Measurements from ENCODE around the gene MGP. TPM values are rescaled to one million over a fixed set of nuclear protein-coding genes. Genes with fewer than 3 reads are reported as not detected.
A peak's percentile ranks its signal among the peaks of the same experiment; 100 is the strongest.

Gene MGP
- total and polyA plus RNA-seq, 7 experiments from 2014 or later = 0.48 to 4.1 (median 1.1) TPM; not detected in 3

- no peaks in the 10 kb centered on the region for H3K27me3 Mint-ChIP-seq
- H3K4me3 Mint-ChIP-seq = no peak overlapping the region
- CTCF ChIA-PET = interaction anchor here (1.5 kb wide), 1 partner anchor 83 kb away, joined by 3 read pairs; no protein-coding TSS in a partner anchor
- ATAC-seq (no peak), DNase-seq (no peak)
- peak overlapping the region in 3 of 9 donors; percentile 23 to 43 (median 25) for H3K27ac Mint-ChIP-seq
- Histone ChIP-seq H3K4me3 (ENCODE audit: low read length) (no peak overlapping the region), H3K36me3 (ENCODE audit: control insufficient read depth in 2 of 3, insufficient read depth in 3 of 3, low read length in 3 of 3) (peaks cover 0 to 41% (median 14%) of the 10 kb centered on the region in 3 experiments), H3K9me3 (ENCODE audit: control insufficient read depth in 2 of 3, low read length in 3 of 3) (no peaks in the 10 kb centered on the region), H3K4me1 (ENCODE audit: control insufficient read depth in 2 of 2, insufficient read depth in 2 of 2, low read length in 2 of 2) (no peaks in the 10 kb centered on the region), H3K27me3 (ENCODE audit: control insufficient read depth in 2 of 2, insufficient read depth in 2 of 2, low read length in 2 of 2) (no peaks in the 10 kb centered on the region), H3K27ac (ENCODE audit: low read depth, low read length) (no peak overlapping the region)
- H3K36me3 Mint-ChIP-seq = peaks cover 21 to 61% (median 43%) of the 10 kb centered on the region in 5 donors
- H3K9me3 Mint-ChIP-seq = peaks cover 0 to 2% (median 0%) of the 10 kb centered on the region in 11 donors
- POLR2A ChIA-PET = interaction anchor here (1.4 kb wide), 1 partner anchor 12 kb away, joined by 3 read pairs; no protein-coding TSS in a partner anchor
- intact Hi-C loops (cut with micrococcal nuclease) = no loop called here
- peaks cover 0 to 26% (median 20%) of the 10 kb centered on the region in 7 donors for H3K4me1 Mint-ChIP-seq
These were observed 43.3 kb upstream of the MGP start for GRCh38 chr12:14928931-14929330.

- no peaks in the 10 kb centered on the region for H3K9me3 ChIP-seq (ENCODE audit: control insufficient read depth in 2 of 3, low read length in 3 of 3)
- CTCF ChIA-PET = interaction anchor here (0.6 to 1.0 kb wide), 3 partner anchors 16 to 308 kb away, joined by 3 to 5 read pairs (median 3); no protein-coding TSS in a partner anchor
- no peak for DNase-seq
- no peak overlapping the region for H3K4me3 ChIP-seq (ENCODE audit: low read length)
- H3K4me1 ChIP-seq (ENCODE audit: control insufficient read depth in 2 of 2, insufficient read depth in 2 of 2, low read length in 2 of 2) = no peaks in the 10 kb centered on the region
- no peak for ATAC-seq
- Mint-ChIP-seq H3K9me3 (peaks cover 0 to 1% (median 0%) of the 10 kb centered on the region in 11 donors), H3K36me3 (peaks cover 8 to 53% (median 35%) of the 10 kb centered on the region in 5 donors), H3K4me1 (peaks cover 0 to 16% (median 11%) of the 10 kb centered on the region in 7 donors), H3K27me3 (no peaks in the 10 kb centered on the region), H3K4me3 (no peak overlapping the region), H3K27ac (peak overlapping the region in 2 of 9 donors; percentile 36 to 68)
- H3K27ac ChIP-seq (ENCODE audit: low read depth, low read length) = no peak overlapping the region
- POLR2A ChIA-PET = interaction anchor here (0.7 to 2.3 kb wide), 7 partner anchors 14 to 124 kb away, joined by 3 to 5 read pairs (median 4); partner anchors contain the start of genes C12orf60 and WBP11
- H3K36me3 ChIP-seq (ENCODE audit: control insufficient read depth in 2 of 3, insufficient read depth in 3 of 3, low read length in 3 of 3) = peaks cover 0 to 27% (median 14%) of the 10 kb centered on the region in 3 experiments
- H3K27me3 ChIP-seq (ENCODE audit: control insufficient read depth in 2 of 2, insufficient read depth in 2 of 2, low read length in 2 of 2) = no peaks in the 10 kb centered on the region
- intact Hi-C loops (cut with micrococcal nuclease) = no loop called here
These were observed 41.6 kb upstream of the MGP start for GRCh38 chr12:14927267-14927666.

- Mint-ChIP-seq H3K36me3 (peaks cover 10 to 49% (median 38%) of the 10 kb centered on the region in 5 donors), H3K4me1 (peaks cover 18 to 40% (median 30%) of the 10 kb centered on the region in 7 donors), H3K4me3 (no peak overlapping the region), H3K27me3 (no peaks in the 10 kb centered on the region), H3K27ac (peak overlapping the region in 1 of 9 donors; percentile 69), H3K9me3 (no peaks in the 10 kb centered on the region)
- no peaks in the 10 kb centered on the region for H3K9me3 ChIP-seq (ENCODE audit: control insufficient read depth in 2 of 3, low read length in 3 of 3)
- H3K36me3 ChIP-seq (ENCODE audit: control insufficient read depth in 2 of 3, insufficient read depth in 3 of 3, low read length in 3 of 3) = peaks cover 0 to 19% (median 4%) of the 10 kb centered on the region in 3 experiments
- ATAC-seq = no peak
- intact Hi-C loops (cut with micrococcal nuclease) = no loop called here
- DNase-seq = no peak
- ChIA-PET POLR2A (no interaction called here), CTCF (no interaction called here)
- no peaks in the 10 kb centered on the region for H3K27me3 ChIP-seq (ENCODE audit: control insufficient read depth in 2 of 2, insufficient read depth in 2 of 2, low read length in 2 of 2)
- H3K4me1 ChIP-seq (ENCODE audit: control insufficient read depth in 2 of 2, insufficient read depth in 2 of 2, low read length in 2 of 2) = peaks cover 6 to 19% of the 10 kb centered on the region in 2 donors
- no peak overlapping the region for H3K4me3 ChIP-seq (ENCODE audit: low read length)
- no peak overlapping the region for H3K27ac ChIP-seq (ENCODE audit: low read depth, low read length)
These were observed 38.9 kb upstream of the MGP start for GRCh38 chr12:14924541-14924940.

GRCh38 chr12:14923944-14924343 is 38.3 kb upstream of the MGP start:
- Mint-ChIP-seq H3K9me3 (no peaks in the 10 kb centered on the region), H3K4me1 (peaks cover 18 to 45% (median 32%) of the 10 kb centered on the region in 7 donors), H3K27me3 (no peaks in the 10 kb centered on the region), H3K36me3 (peaks cover 10 to 54% (median 44%) of the 10 kb centered on the region in 5 donors), H3K27ac (peak overlapping the region in 2 of 9 donors; percentile 11 to 24), H3K4me3 (no peak overlapping the region)
- no peak overlapping the region for H3K27ac ChIP-seq (ENCODE audit: low read depth, low read length)
- no peak for ATAC-seq
- H3K9me3 ChIP-seq (ENCODE audit: control insufficient read depth in 2 of 3, low read length in 3 of 3) = no peaks in the 10 kb centered on the region
- H3K4me3 ChIP-seq (ENCODE audit: low read length) = no peak overlapping the region
- ChIA-PET POLR2A (interaction anchor here (1.2 kb wide), 1 partner anchor 13 kb away, joined by 3 read pairs; no protein-coding TSS in a partner anchor), CTCF (no interaction called here)
- H3K4me1 ChIP-seq (ENCODE audit: control insufficient read depth in 2 of 2, insufficient read depth in 2 of 2, low read length in 2 of 2) = peaks cover 6 to 19% of the 10 kb centered on the region in 2 donors
- DNase-seq = no peak
- peaks cover 0 to 22% (median 5%) of the 10 kb centered on the region in 3 experiments for H3K36me3 ChIP-seq (ENCODE audit: control insufficient read depth in 2 of 3, insufficient read depth in 3 of 3, low read length in 3 of 3)
- no peaks in the 10 kb centered on the region for H3K27me3 ChIP-seq (ENCODE audit: control insufficient read depth in 2 of 2, insufficient read depth in 2 of 2, low read length in 2 of 2)
- intact Hi-C loops (cut with micrococcal nuclease) = no loop called here

GRCh38 chr12:14921218-14921617 is 35.6 kb upstream of the MGP start:
- H3K4me1 Mint-ChIP-seq = peaks cover 18 to 37% (median 32%) of the 10 kb centered on the region in 7 donors
- Histone ChIP-seq H3K27me3 (ENCODE audit: control insufficient read depth in 2 of 2, insufficient read depth in 2 of 2, low read length in 2 of 2) (no peaks in the 10 kb centered on the region), H3K4me1 (ENCODE audit: control insufficient read depth in 2 of 2, insufficient read depth in 2 of 2, low read length in 2 of 2) (peaks cover 6 to 19% of the 10 kb centered on the region in 2 donors), H3K27ac (ENCODE audit: low read depth, low read length) (peak overlapping the region; percentile 1), H3K9me3 (ENCODE audit: control insufficient read depth in 2 of 3, low read length in 3 of 3) (no peaks in the 10 kb centered on the region), H3K4me3 (ENCODE audit: low read length) (no peak overlapping the region), H3K36me3 (ENCODE audit: control insufficient read depth in 2 of 3, insufficient read depth in 3 of 3, low read length in 3 of 3) (peaks cover 15 to 40% (median 28%) of the 10 kb centered on the region in 3 experiments)
- ChIA-PET POLR2A (interaction anchor here (0.5 to 3.3 kb wide), 10 partner anchors 9 to 522 kb away, joined by 3 to 14 read pairs (median 4); partner anchors contain the start of gene ERP27), CTCF (interaction anchor here (0.6 to 1.6 kb wide), 8 partner anchors 14 to 300 kb away, joined by 3 to 8 read pairs (median 4); partner anchors contain the start of gene RERG)
- H3K27ac Mint-ChIP-seq = peak overlapping the region; percentile 19 to 86 (median 76)
- H3K27me3 Mint-ChIP-seq = no peaks in the 10 kb centered on the region
- DNase-seq = no peak
- peak overlapping the region in 7 of 10 donors; percentile 8 to 58 (median 26) for H3K4me3 Mint-ChIP-seq
- no peak for ATAC-seq
- peaks cover 24 to 61% (median 56%) of the 10 kb centered on the region in 5 donors for H3K36me3 Mint-ChIP-seq
- intact Hi-C loops (cut with micrococcal nuclease) = loop anchor here (2.0 kb wide), 3 partner anchors 18 to 20 kb away; partner anchors contain the start of gene ERP27 (in 1 of the 2)
- no peaks in the 10 kb centered on the region for H3K9me3 Mint-ChIP-seq

GRCh38 chr12:14920475-14921126 is 34.9 kb upstream of the MGP start:
- DNase-seq = peak in 1 of 9 donors; percentile 29
- CTCF ChIA-PET = interaction anchor here (0.6 to 1.6 kb wide), 8 partner anchors 28 to 301 kb away, joined by 3 to 8 read pairs (median 4); partner anchors contain the start of gene RERG
- POLR2A ChIA-PET = interaction anchor here (0.5 to 3.3 kb wide), 9 partner anchors 18 to 522 kb away, joined by 3 to 14 read pairs (median 4); partner anchors contain the start of gene ERP27
- Mint-ChIP-seq H3K27ac (peak overlapping the region; percentile 19 to 86 (median 76)), H3K4me1 (peaks cover 18 to 38% (median 32%) of the 10 kb centered on the region in 7 donors), H3K4me3 (peak overlapping the region in 8 of 10 donors; percentile 14 to 59 (median 38)), H3K9me3 (no peaks in the 10 kb centered on the region), H3K27me3 (no peaks in the 10 kb centered on the region), H3K36me3 (peaks cover 26 to 64% (median 56%) of the 10 kb centered on the region in 5 donors)
- peaks cover 6 to 19% of the 10 kb centered on the region in 2 donors for H3K4me1 ChIP-seq (ENCODE audit: control insufficient read depth in 2 of 2, insufficient read depth in 2 of 2, low read length in 2 of 2)
- no peaks in the 10 kb centered on the region for H3K27me3 ChIP-seq (ENCODE audit: control insufficient read depth in 2 of 2, insufficient read depth in 2 of 2, low read length in 2 of 2)
- no peak overlapping the region for H3K4me3 ChIP-seq (ENCODE audit: low read length)
- H3K9me3 ChIP-seq (ENCODE audit: control insufficient read depth in 2 of 3, low read length in 3 of 3) = no peaks in the 10 kb centered on the region
- H3K27ac ChIP-seq (ENCODE audit: low read depth, low read length) = peak overlapping the region; percentile 1
- peaks cover 15 to 45% (median 28%) of the 10 kb centered on the region in 3 experiments for H3K36me3 ChIP-seq (ENCODE audit: control insufficient read depth in 2 of 3, insufficient read depth in 3 of 3, low read length in 3 of 3)
- intact Hi-C loops (cut with micrococcal nuclease) = loop anchor here (1.0 to 2.0 kb wide), 5 partner anchors 18 to 75 kb away; partner anchors contain the start of gene ERP27 (in 1 of the 2)
- ATAC-seq = peak; percentile 80

Data from naive thymus-derived CD4-positive, alpha-beta T cell (primary cell).